Body of pancreas (tissue), 4 donors: ENCODE measurements around the gene CENPH. TPM values are rescaled to one million over a fixed set of nuclear protein-coding genes. Genes with fewer than 3 reads are reported as not detected.
A peak's percentile ranks its signal among the peaks of the same experiment; 100 is the strongest.

Experiments used
- ATAC-seq: fragments of 150-250 bp; one replicate; pipeline ENCODE4 v1.9.1; 2016
- DNase-seq, 4 donors: peaks; one replicate each; pipeline ENCODE4 v3.0.0-alpha.2; 2019
- H3K27ac ChIP-seq, 4 donors: fragments of 200-600 bp; sonication (generic); 1 replicate in 3 of 4; 2 replicates in 1 of 4; pipeline versions ENCODE4 v1.5.1 to v1.6.1; 2016 to 2019; ENCODE audit warnings: mild to moderate bottlenecking in 1 of 4, mixed read lengths in 1 of 4, moderate library complexity in 1 of 4
- H3K27me3 ChIP-seq, 2 donors: fragments of 200-600 bp; sonication (generic); one replicate each; pipeline ENCODE4 v1.6.0; 2016; ENCODE audit warnings: mild to moderate bottlenecking in 1 of 2
- H3K36me3 ChIP-seq, 2 donors: fragments of 200-600 bp; sonication (generic); replicated peaks in 1 of 2; 2 replicates each; pipeline ENCODE4 v1.5.1; 2016; ENCODE audit warnings: low read depth in 2 of 2; ENCODE audit not compliant: insufficient read depth in 1 of 2
- H3K4me1 ChIP-seq: fragments of 200-600 bp; sonication (generic); one replicate; pipeline ENCODE4 v1.6.0; 2016
- H3K4me3 ChIP-seq, 2 donors: fragments of 200-600 bp; sonication (generic); 1 replicate in 1 of 2; 2 replicates in 1 of 2; pipeline ENCODE4 v1.5.1; 2016 to 2019
- H3K9me3 ChIP-seq, 3 donors: fragments of 200-600 bp; sonication (generic); 1 replicate in 2 of 3; 2 replicates in 1 of 3; pipeline ENCODE4 v1.5.1; 2016
- POLR2A ChIP-seq, 3 donors: fragments of 450-650 bp; IDR thresholded peaks; one replicate each; pipeline ENCODE4 v1.6.1; 2016; ENCODE audit warnings: antibody characterized with exemption in 3 of 3, mild to moderate bottlenecking in 2 of 3
- WGBS, 2 donors: methylation state at CpG; one replicate each; pipeline ENCODE4 v1.1.5; 2017; 5-methylcytosine and 5-hydroxymethylcytosine counted together
- intact Hi-C: fragments of 100-400 bp; cut with DNase I; formaldehyde crosslinking; loops from one replicate; pipeline ENCODE4 v1.15.1; 2023
- total RNA-seq, 2 donors: library from RNA; depleted of rRNA; stranded (reverse); fragments of >200 nt; gene quantifications; one replicate each; pipeline ENCODE4 v1.1.0, GENCODE V29; 2016
- TF ChIP-seq, protein P1 (sequence below), 7 experiments: fragments of 450-650 bp in 4 of 7; fragments of 200-600 bp in 3 of 7; sonication (generic) in 3 of 7; IDR thresholded peaks; one replicate each; pipeline ENCODE4 v1.5.1; 2016 to 2019; ENCODE audit warnings: antibody characterized with exemption in 7 of 7

CENPH gene
- total RNA-seq, 2 donors from 2014 or later = 0.33 to 2.6 TPM

DNA sequence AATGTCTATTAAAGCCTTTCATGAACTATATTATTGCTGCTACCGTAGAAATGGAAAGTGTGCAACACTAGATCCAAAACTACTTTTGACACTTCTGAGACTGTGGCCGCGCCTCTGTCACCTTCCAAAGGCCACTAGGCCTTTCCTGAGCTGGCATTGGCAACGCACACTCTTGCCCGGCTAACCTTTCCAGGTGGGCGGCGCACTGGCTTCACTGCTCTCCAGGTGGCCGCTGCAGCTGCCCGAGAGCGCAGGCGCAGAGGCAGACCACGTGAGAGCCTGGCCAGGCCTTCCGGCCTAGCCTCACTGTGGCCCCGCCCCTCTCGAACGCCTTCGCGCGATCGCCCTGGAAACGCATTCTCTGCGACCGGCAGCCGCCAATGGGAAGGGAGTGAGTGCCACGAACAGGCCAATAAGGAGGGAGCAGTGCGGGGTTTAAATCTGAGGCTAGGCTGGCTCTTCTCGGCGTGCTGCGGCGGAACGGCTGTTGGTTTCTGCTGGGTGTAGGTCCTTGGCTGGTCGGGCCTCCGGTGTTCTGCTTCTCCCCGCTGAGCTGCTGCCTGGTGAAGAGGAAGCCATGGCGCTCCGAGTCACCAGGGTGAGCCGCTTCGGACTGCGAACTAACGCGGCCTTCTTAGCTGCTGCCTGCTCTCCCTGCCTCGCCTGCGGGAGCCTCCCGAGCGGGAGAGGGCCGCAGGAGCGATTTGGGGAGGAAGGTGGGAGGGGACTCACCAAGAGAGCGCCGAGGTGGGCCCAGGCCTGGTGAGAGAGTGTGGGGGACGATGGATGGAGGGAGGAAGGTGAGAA lies 22.5 kb upstream of the CENPH start, which contains the start of gene CCNB1:
Gene CCNB1 (plus strand): TSS at position 465 of the 807 bp plus-strand sequence. CDS start 113 bp downstream, at position 578.
- Histone ChIP-seq H3K27ac (peak within 1 kb of the TSS in 3 of 4 donors; percentile 26 to 64 (median 60)), H3K9me3 (no peaks in the 10 kb centered on the region)
- WGBS, 2 donors = 1 to 2% methylated on average over 30 to 50 of the region's 50 CpGs

DNA sequence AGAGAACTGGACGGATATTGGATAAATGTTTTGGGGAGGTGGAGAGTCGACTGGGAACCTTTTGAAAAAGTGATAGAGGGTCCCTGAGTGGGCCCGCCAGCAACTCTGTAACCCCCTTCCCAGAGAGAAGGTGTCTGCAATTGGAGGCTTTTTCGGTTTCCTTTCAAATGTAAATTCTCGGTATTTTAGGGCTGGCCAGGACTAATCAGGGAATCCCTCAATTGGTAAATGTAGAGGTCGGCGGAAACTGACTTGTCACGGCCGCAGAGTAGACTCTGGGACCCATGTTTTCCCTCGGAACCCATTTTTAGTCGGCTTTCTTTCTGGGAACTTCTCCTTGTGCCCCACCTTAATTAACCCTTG lies 21.9 kb upstream of the CENPH start:
- DNase-seq = no peak

More for the DNA sequence above, 22.5 kb upstream of the CENPH start, which contains the start of gene CCNB1:
- intact Hi-C loops = no loop called here
- DNase-seq (peak; percentile 98 to 99 (median 98)), ATAC-seq (peak; percentile 100)
- H3K4me3 ChIP-seq = peak within 1 kb of the TSS; percentile 17 to 55
- no peaks in the 10 kb centered on the region for H3K27me3 ChIP-seq
- H3K36me3 ChIP-seq = no peaks in the 10 kb centered on the region
- peaks cover 15% of the 10 kb centered on the region for H3K4me1 ChIP-seq
- TF ChIP-seq, protein P1, sequence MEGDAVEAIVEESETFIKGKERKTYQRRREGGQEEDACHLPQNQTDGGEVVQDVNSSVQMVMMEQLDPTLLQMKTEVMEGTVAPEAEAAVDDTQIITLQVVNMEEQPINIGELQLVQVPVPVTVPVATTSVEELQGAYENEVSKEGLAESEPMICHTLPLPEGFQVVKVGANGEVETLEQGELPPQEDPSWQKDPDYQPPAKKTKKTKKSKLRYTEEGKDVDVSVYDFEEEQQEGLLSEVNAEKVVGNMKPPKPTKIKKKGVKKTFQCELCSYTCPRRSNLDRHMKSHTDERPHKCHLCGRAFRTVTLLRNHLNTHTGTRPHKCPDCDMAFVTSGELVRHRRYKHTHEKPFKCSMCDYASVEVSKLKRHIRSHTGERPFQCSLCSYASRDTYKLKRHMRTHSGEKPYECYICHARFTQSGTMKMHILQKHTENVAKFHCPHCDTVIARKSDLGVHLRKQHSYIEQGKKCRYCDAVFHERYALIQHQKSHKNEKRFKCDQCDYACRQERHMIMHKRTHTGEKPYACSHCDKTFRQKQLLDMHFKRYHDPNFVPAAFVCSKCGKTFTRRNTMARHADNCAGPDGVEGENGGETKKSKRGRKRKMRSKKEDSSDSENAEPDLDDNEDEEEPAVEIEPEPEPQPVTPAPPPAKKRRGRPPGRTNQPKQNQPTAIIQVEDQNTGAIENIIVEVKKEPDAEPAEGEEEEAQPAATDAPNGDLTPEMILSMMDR (IDR thresholded peaks at IDR 0.05) = peak in 2 of 7 experiments; percentile 15 to 43
- peak in 2 of 3 donors; percentile 43 to 54 for TF ChIP-seq POLR2A (IDR thresholded peaks at IDR 0.05)

DNA sequence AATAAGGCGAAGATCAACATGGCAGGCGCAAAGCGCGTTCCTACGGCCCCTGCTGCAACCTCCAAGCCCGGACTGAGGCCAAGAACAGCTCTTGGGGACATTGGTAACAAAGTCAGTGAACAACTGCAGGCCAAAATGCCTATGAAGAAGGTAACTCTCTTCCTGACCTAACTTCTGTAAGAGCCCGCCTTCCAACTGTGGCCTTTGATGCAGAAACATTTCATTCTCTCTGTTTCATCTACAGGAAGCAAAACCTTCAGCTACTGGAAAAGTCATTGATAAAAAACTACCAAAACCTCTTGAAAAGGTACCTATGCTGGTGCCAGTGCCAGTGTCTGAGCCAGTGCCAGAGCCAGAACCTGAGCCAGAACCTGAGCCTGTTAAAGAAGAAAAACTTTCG lies 21.5 kb upstream of the CENPH start:
- WGBS, 2 donors = 32 to 37% methylated on average over 7 to 8 of the region's 8 CpGs
- TF ChIP-seq, protein P1 (IDR thresholded peaks at IDR 0.05) = no peak
- no peak for TF ChIP-seq POLR2A (IDR thresholded peaks at IDR 0.05)
- Histone ChIP-seq H3K4me3 (no peak overlapping the region), H3K4me1 (peaks cover 15% of the 10 kb centered on the region), H3K36me3 (no peaks in the 10 kb centered on the region), H3K27me3 (no peaks in the 10 kb centered on the region), H3K27ac (no peak overlapping the region), H3K9me3 (no peaks in the 10 kb centered on the region)
- ATAC-seq = no peak
- DNase-seq = no peak
- intact Hi-C loops = no loop called here

More for the DNA sequence above, 21.9 kb upstream of the CENPH start:
- intact Hi-C loops = no loop called here
- peak overlapping the region in 3 of 4 donors; percentile 26 to 64 (median 48) for H3K27ac ChIP-seq
- ATAC-seq = no peak
- H3K36me3 ChIP-seq = no peaks in the 10 kb centered on the region
- WGBS, 2 donors = 0 to 1% methylated on average over 11 of the region's 11 CpGs
- H3K4me3 ChIP-seq = peak overlapping the region; percentile 17 to 55
- peaks cover 15% of the 10 kb centered on the region for H3K4me1 ChIP-seq
- no peaks in the 10 kb centered on the region for H3K9me3 ChIP-seq
- no peak for TF ChIP-seq POLR2A (IDR thresholded peaks at IDR 0.05)
- TF ChIP-seq, protein P1 (IDR thresholded peaks at IDR 0.05) = no peak
- H3K27me3 ChIP-seq = no peaks in the 10 kb centered on the region

- ATAC-seq (no peak), DNase-seq (no peak)
- no peak for TF ChIP-seq POLR2A (IDR thresholded peaks at IDR 0.05)
- TF ChIP-seq, protein P1 (IDR thresholded peaks at IDR 0.05) = no peak
- no peaks in the 10 kb centered on the region for H3K27me3 ChIP-seq
- peaks cover 15% of the 10 kb centered on the region for H3K4me1 ChIP-seq
- no peaks in the 10 kb centered on the region for H3K9me3 ChIP-seq
- no peak overlapping the region for H3K27ac ChIP-seq
- H3K4me3 ChIP-seq = no peak overlapping the region
- 100% methylated on average over 1 of the region's 1 CpG for WGBS, 2 donors
- no peaks in the 10 kb centered on the region for H3K36me3 ChIP-seq
- intact Hi-C loops = no loop called here
Observed at GRCh38 chr5:69170495-69170894, 18.9 kb upstream of the CENPH start.
